Measurements from ENCODE around the gene ZNF732. TPM values are rescaled to one million over a fixed set of nuclear protein-coding genes. Genes with fewer than 3 reads are reported as not detected.

The ZNF732 gene
- total and polyA plus RNA-seq, 2 experiments from 2014 or later, result 6.0 to 49.2 TPM

DNA sequence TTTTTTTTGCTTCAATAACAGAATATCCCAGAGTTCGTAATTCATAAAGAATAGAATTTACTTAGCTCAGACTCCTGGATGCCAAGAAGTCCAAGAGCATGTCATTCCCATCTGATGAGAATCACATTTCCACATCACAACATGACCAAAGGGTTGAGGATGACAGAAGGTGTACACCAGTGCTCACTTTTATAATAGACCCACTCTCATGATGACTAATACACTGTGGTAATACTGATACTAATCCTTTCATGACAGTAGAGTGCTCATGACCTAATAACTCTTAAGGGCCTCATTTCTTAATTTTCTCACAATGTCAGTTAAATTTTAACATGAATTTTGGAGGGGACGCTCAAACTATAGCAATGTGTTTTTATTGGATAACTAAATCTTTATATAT is 69.2 kb downstream of the ZNF732 start:
- no peak for ATAC-seq
- H3K36me3 Mint-ChIP-seq (ENCODE audit: low read depth), result peaks cover 85% of the 10 kb centered on the region
- no peaks in the 10 kb centered on the region; the same call in 1 of the 2 replicates for H3K36me3 ChIP-seq (ENCODE audit: insufficient read depth)
- no peaks in the 10 kb centered on the region for H3K27me3 Mint-ChIP-seq (ENCODE audit: insufficient read depth, low read depth, poor library complexity)
- no peak for TF ChIP-seq ZNF331 (CRISPR knock-in tag; IDR thresholded peaks at IDR 0.05; ENCODE audit: low read depth)
- TF ChIP-seq CREB1 (CRISPR knock-in tag; IDR thresholded peaks at IDR 0.05; ENCODE audit: low read depth), result no peak
- TF ChIP-seq REST (IDR thresholded peaks at IDR 0.05; ENCODE audit: unreplicated experiment), result no peak
- no peak for TF ChIP-seq CTCF (conservative IDR thresholded peaks at IDR 0.05; ENCODE audit: low read depth in 2 of 2)
- TF ChIP-seq, protein P1, sequence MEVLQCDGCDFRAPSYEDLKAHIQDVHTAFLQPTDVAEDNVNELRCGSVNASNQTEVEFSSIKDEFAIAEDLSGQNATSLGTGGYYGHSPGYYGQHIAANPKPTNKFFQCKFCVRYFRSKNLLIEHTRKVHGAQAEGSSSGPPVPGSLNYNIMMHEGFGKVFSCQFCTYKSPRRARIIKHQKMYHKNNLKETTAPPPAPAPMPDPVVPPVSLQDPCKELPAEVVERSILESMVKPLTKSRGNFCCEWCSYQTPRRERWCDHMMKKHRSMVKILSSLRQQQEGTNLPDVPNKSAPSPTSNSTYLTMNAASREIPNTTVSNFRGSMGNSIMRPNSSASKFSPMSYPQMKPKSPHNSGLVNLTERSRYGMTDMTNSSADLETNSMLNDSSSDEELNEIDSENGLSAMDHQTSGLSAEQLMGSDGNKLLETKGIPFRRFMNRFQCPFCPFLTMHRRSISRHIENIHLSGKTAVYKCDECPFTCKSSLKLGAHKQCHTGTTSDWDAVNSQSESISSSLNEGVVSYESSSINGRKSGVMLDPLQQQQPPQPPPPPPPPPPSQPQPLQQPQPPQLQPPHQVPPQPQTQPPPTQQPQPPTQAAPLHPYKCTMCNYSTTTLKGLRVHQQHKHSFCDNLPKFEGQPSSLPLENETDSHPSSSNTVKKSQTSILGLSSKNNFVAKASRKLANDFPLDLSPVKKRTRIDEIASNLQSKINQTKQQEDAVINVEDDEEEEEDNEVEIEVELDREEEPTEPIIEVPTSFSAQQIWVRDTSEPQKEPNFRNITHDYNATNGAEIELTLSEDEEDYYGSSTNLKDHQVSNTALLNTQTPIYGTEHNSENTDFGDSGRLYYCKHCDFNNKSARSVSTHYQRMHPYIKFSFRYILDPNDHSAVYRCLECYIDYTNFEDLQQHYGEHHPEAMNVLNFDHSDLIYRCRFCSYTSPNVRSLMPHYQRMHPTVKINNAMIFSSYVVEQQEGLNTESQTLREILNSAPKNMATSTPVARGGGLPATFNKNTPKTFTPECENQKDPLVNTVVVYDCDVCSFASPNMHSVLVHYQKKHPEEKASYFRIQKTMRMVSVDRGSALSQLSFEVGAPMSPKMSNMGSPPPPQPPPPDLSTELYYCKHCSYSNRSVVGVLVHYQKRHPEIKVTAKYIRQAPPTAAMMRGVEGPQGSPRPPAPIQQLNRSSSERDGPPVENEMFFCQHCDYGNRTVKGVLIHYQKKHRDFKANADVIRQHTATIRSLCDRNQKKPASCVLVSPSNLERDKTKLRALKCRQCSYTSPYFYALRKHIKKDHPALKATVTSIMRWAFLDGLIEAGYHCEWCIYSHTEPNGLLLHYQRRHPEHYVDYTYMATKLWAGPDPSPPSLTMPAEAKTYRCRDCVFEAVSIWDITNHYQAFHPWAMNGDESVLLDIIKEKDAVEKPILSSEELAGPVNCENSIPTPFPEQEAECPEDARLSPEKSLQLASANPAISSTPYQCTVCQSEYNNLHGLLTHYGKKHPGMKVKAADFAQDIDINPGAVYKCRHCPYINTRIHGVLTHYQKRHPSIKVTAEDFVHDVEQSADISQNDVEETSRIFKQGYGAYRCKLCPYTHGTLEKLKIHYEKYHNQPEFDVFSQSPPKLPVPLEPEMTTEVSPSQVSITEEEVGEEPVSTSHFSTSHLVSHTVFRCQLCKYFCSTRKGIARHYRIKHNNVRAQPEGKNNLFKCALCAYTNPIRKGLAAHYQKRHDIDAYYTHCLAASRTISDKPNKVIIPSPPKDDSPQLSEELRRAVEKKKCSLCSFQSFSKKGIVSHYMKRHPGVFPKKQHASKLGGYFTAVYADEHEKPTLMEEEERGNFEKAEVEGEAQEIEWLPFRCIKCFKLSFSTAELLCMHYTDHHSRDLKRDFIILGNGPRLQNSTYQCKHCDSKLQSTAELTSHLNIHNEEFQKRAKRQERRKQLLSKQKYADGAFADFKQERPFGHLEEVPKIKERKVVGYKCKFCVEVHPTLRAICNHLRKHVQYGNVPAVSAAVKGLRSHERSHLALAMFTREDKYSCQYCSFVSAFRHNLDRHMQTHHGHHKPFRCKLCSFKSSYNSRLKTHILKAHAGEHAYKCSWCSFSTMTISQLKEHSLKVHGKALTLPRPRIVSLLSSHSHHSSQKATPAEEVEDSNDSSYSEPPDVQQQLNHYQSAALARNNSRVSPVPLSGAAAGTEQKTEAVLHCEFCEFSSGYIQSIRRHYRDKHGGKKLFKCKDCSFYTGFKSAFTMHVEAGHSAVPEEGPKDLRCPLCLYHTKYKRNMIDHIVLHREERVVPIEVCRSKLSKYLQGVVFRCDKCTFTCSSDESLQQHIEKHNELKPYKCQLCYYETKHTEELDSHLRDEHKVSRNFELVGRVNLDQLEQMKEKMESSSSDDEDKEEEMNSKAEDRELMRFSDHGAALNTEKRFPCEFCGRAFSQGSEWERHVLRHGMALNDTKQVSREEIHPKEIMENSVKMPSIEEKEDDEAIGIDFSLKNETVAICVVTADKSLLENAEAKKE (CRISPR knock-in tag; IDR thresholded peaks at IDR 0.05), result no peak
- no peak overlapping the region for H3K4me2 ChIP-seq
- peaks cover 6% of the 10 kb centered on the region; the same call in 1 of the 2 replicates for H3K4me1 ChIP-seq (ENCODE audit: insufficient read depth)
- H3K4me3 ChIP-seq, result no peak overlapping the region
- no peak overlapping the region for H2AFZ ChIP-seq
- H3K9me3 Mint-ChIP-seq, result peaks cover 29% of the 10 kb centered on the region
- H4K20me1 ChIP-seq (replicated peaks; ENCODE audit: insufficient read depth), result peaks cover 36% of the 10 kb centered on the region
- H3K4me1 Mint-ChIP-seq, result no peaks in the 10 kb centered on the region; the same call in 1 of the 3 replicates
- H3K27me3 ChIP-seq (ENCODE audit: insufficient read depth), result no peaks in the 10 kb centered on the region
- H3K27ac Mint-ChIP-seq, result no peak overlapping the region
- no peaks in the 10 kb centered on the region for H3F3A ChIP-seq (replicated peaks; ENCODE audit: low read depth)
- no peaks in the 10 kb centered on the region for H3K9me2 ChIP-seq (ENCODE audit: insufficient read depth)
- no peak overlapping the region for H3K4me3 Mint-ChIP-seq
- DNase-seq (ENCODE audit: low spot score), result no peak
- H3K79me2 ChIP-seq (replicated peaks; ENCODE audit: insufficient read depth), result peaks cover 99% of the 10 kb centered on the region
- no peak overlapping the region for H3K27ac ChIP-seq (ENCODE audit: low read depth)
